Endothelial cell of umbilical vein (primary cell): ENCODE results near the gene RPLP1. TPM values are rescaled to one million over a fixed set of nuclear protein-coding genes. Genes with fewer than 3 reads are reported as not detected.

Source experiments
- Bru-seq: library from RNA; stranded (reverse); fragments of 400-500 nt; gene quantifications from one replicate; lab custom pipeline; 2021; lab: Mats Ljungman, UMichigan
- BruChase-seq, 2 experiments: library from RNA; stranded (reverse); fragments of 400-500 nt; gene quantifications; one replicate each; lab custom pipeline; 2021; lab: Mats Ljungman, UMichigan
- BruUV-seq: library from RNA; stranded (reverse); fragments of 400-500 nt; replicated peaks from 2 replicates; lab custom pipeline; 2021; lab: Mats Ljungman, UMichigan
- CTCF ChIA-PET: fragments of 300-600, 350-600 bp; sonication (Branson Sonifier 250); formaldehyde crosslinking; loops from one replicate; lab custom pipeline; 2021; ENCODE audit warnings: antibody characterized with exemption, inconsistent platforms; lab: Charles Lee
- POLR2A ChIA-PET: fragments of 300-600, 350-600 bp; sonication (Branson Sonifier 250); formaldehyde crosslinking; loops from one replicate; lab custom pipeline; 2021; ENCODE audit warnings: antibody characterized with exemption, inconsistent platforms; lab: Charles Lee
- DNase-seq: peaks from one replicate; pipeline ENCODE4 v3.0.0-alpha.2; 2011; ENCODE audit warnings: low read depth, low spot score
- FAIRE-seq: peaks from 2 replicates; lab custom pipeline; 2011; peaks lifted over from hg19 to GRCh38; lab: Jason Lieb, UNC
- H2AFZ ChIP-seq: 2 replicates; pipeline ENCODE4 v1.6.0; 2012; ENCODE audit warnings: low read depth, low read length, control low read depth, inconsistent platforms
- H3K27ac ChIP-seq: 2 replicates; pipeline ENCODE4 v1.5.1; 2011; ENCODE audit warnings: low read depth, mild to moderate bottlenecking, control low read depth, low read length, moderate library complexity; ENCODE audit not compliant: insufficient read depth
- H3K27me3 ChIP-seq, 2 experiments: 2 replicates each; pipeline versions ENCODE4 v1.6.0 to v1.6.1; 2011; ENCODE audit warnings: low read length in 2 of 2, mixed read lengths in 1 of 2; ENCODE audit not compliant: control insufficient read depth in 2 of 2, insufficient read depth in 2 of 2
- H3K36me3 ChIP-seq, 2 experiments: 2 replicates in 1 of 2; 3 replicates in 1 of 2; pipeline ENCODE4 v1.5.1; 2011; ENCODE audit warnings: low read length in 2 of 2, mild to moderate bottlenecking in 1 of 2, moderate library complexity in 1 of 2; ENCODE audit not compliant: control insufficient read depth in 2 of 2, insufficient read depth in 2 of 2; ENCODE audit errors: extremely low read depth in 1 of 2
- H3K4me1 ChIP-seq: 3 replicates; pipeline ENCODE4 v1.5.1; 2011; ENCODE audit warnings: mild to moderate bottlenecking, low read length; ENCODE audit not compliant: control insufficient read depth, insufficient read depth; ENCODE audit errors: extremely low read depth
- H3K4me2 ChIP-seq: 2 replicates; pipeline ENCODE4 v1.6.1; 2011; ENCODE audit warnings: low read length, control low read depth, mixed read lengths; ENCODE audit not compliant: insufficient read depth
- H3K4me3 ChIP-seq, 3 experiments: fragments of 200-600 bp in 1 of 3; sonication (generic), shearing (Covaris generic) in 1 of 3; replicated peaks in 1 of 3; 2 replicates each; pipeline ENCODE4 v1.5.1; 2011 to 2016; ENCODE audit warnings: control low read depth in 3 of 3, low read length in 3 of 3, mild to moderate bottlenecking in 2 of 3, inconsistent platforms in 1 of 3, low read depth in 1 of 3, moderate library complexity in 1 of 3; ENCODE audit not compliant: insufficient read depth in 1 of 3
- H3K79me2 ChIP-seq: 2 replicates; pipeline ENCODE4 v1.6.0; 2012; ENCODE audit warnings: low read length, inconsistent platforms; ENCODE audit not compliant: control insufficient read depth, insufficient read depth
- H3K9ac ChIP-seq: replicated peaks from 2 replicates; pipeline ENCODE3; 2011; ENCODE audit warnings: low read length, control low read depth; ENCODE audit not compliant: insufficient read depth; ENCODE audit errors: extremely low read depth
- H3K9me1 ChIP-seq: replicated peaks from 3 replicates; pipeline ENCODE4 v1.6.0; 2011; ENCODE audit warnings: mild to moderate bottlenecking, low read length; ENCODE audit not compliant: control insufficient read depth, insufficient read depth; ENCODE audit errors: extremely low read depth
- H3K9me3 ChIP-seq: replicated peaks from 2 replicates; pipeline ENCODE4 v1.5.1; 2012; ENCODE audit warnings: low read length, inconsistent platforms; ENCODE audit not compliant: control insufficient read depth, insufficient read depth
- H4K20me1 ChIP-seq: replicated peaks from 2 replicates; pipeline ENCODE3; 2011; ENCODE audit warnings: mild to moderate bottlenecking, low read length; ENCODE audit not compliant: control insufficient read depth, insufficient read depth; ENCODE audit errors: extremely low read depth
- CTCF ChIP-seq, 2 donors: IDR thresholded peaks; 1 replicate in 1 of 2; 2 replicates in 1 of 2; pipeline ENCODE4 v1.5.1; 2011; ENCODE audit warnings: low read length in 2 of 2, mild to moderate bottlenecking in 2 of 2, moderate library complexity in 2 of 2, control low read depth in 1 of 2, inconsistent platforms in 1 of 2, low read depth in 1 of 2; ENCODE audit not compliant: insufficient read depth in 1 of 2; ENCODE audit errors: extremely low read depth in 1 of 2
- EZH2 ChIP-seq: IDR thresholded peaks from 2 replicates; pipeline ENCODE4 v1.6.1; 2012; ENCODE audit warnings: borderline replicate concordance, low read depth, mild to moderate bottlenecking, moderate library complexity, low read length, inconsistent platforms; ENCODE audit not compliant: severe bottlenecking
- FOS ChIP-seq: IDR thresholded peaks from 2 replicates; pipeline ENCODE4 v1.6.1; 2011; ENCODE audit warnings: mild to moderate bottlenecking, low read length, moderate library complexity, borderline replicate concordance; ENCODE audit not compliant: insufficient read depth
- GATA2 ChIP-seq: IDR thresholded peaks from 2 replicates; pipeline ENCODE4 v1.7.0; 2011; ENCODE audit warnings: low read depth, mild to moderate bottlenecking, moderate library complexity, mixed read lengths, low read length; ENCODE audit not compliant: insufficient read length, insufficient read depth
- JUN ChIP-seq: IDR thresholded peaks from 2 replicates; pipeline ENCODE4 v1.6.1; 2011; ENCODE audit warnings: borderline replicate concordance, low read depth; ENCODE audit not compliant: insufficient read length, insufficient read depth
- MAX ChIP-seq: IDR thresholded peaks from 2 replicates; pipeline ENCODE4 v1.6.1; 2011; ENCODE audit not compliant: insufficient read depth, insufficient read length
- MYC ChIP-seq: IDR thresholded peaks from one replicate; pipeline ENCODE4 v1.6.1; 2011; ENCODE audit warnings: mild to moderate bottlenecking, low read depth, low read length
- POLR2A ChIP-seq: IDR thresholded peaks from 2 replicates; pipeline ENCODE4 v1.6.1; 2012; ENCODE audit warnings: low read depth, mild to moderate bottlenecking, control low read depth, low read length
- POLR2AphosphoS5 ChIP-seq: IDR thresholded peaks from 2 replicates; pipeline ENCODE4 v1.6.1; 2012; ENCODE audit warnings: low read depth, mild to moderate bottlenecking, control low read depth, low read length, moderate library complexity; ENCODE audit not compliant: insufficient read depth
- dilution Hi-C: fragments of 300-500 bp; cut with MboI; formaldehyde crosslinking; loops from one replicate; pipeline ENCODE4 v1.15.0; 2019; ENCODE audit warnings: low sequenced_read_pairs; ENCODE audit not compliant: extremely low pct_ligation_motif_present
- intact Hi-C: fragments of 100-400 bp; cut with micrococcal nuclease; formaldehyde crosslinking; loops from one replicate; pipeline ENCODE4 v1.10.0; 2022
- long read RNA-seq: library from polyadenylated mRNA; stranded (forward); transcript quantifications from one replicate; pipeline ENCODE4 v2.0.0, GENCODE V29; 2021
- polyA minus RNA-seq, 3 experiments: library from RNA; depleted of rRNA, polyadenylated mRNA; stranded (reverse); fragments of >200 nt; gene quantifications; 1 replicate in 1 of 3; 2 replicates in 2 of 3; pipeline ENCODE4 v1.2.3, GENCODE V29; 2011
- polyA plus RNA-seq, 4 experiments: library from polyadenylated mRNA; depleted of rRNA in 3 of 4; stranded (reverse) in 3 of 4; unstranded in 1 of 4; fragments of >200 nt; gene quantifications; 2 replicates each; pipeline versions ENCODE4 v1.2.1 to v1.2.3, GENCODE V29; 2011 to 2012; ENCODE audit warnings: missing spikeins in 1 of 4
- total RNA-seq: library from RNA; stranded (reverse); gene quantifications from 2 replicates; pipeline ENCODE4 v1.2.3, GENCODE V29; 2021

RPLP1 gene
- total RNA-seq: 1,595 and 1,603 TPM in 2 replicates
- polyA plus RNA-seq: 2,536 and 2,985 TPM in 2 replicates
- 1,451 and 1,565 TPM in 2 replicates for polyA plus RNA-seq (2011; cell fraction: cytosol; rRNA removed)
- 380 TPM in 2 replicates for polyA plus RNA-seq (2011; cell fraction: nucleus; rRNA removed)
- polyA plus RNA-seq (2012): 1,498 and 2,491 TPM in 2 replicates
- 467 and 555 TPM in 2 replicates for polyA minus RNA-seq
- polyA minus RNA-seq (2011; cell fraction: cytosol; rRNA and poly(A)+ RNA removed): 8,255 TPM
- 97.9 and 165 TPM in 2 replicates for polyA minus RNA-seq (2011; cell fraction: nucleus; rRNA and poly(A)+ RNA removed)
- percentile 100 among the genes with signal in this experiment for Bru-seq, nascent RNA
- percentile 100 among the genes with signal in this experiment for BruChase-seq, experiment 1, labeled RNA remaining after a 6-hour chase
- BruChase-seq, experiment 2, labeled RNA remaining after a 2-hour chase: percentile 100 among the genes with signal in this experiment
- long read RNA-seq, transcript RPLP1-201 (4 exons, 1,197 nt): major isoform, 3,850 of 3,990 reads
- long read RNA-seq, transcript RPLP1-202 (3 exons, 445 nt): minor isoform, 36 of 3,990 reads
- long read RNA-seq, transcript RPLP1-204 (3 exons, 940 nt): minor isoform, 12 of 3,990 reads
- long read RNA-seq, partial matches to known transcripts: 53 of 3,990 reads
- long read RNA-seq, other reads (novel, unspliced or antisense): 37 of 3,990 reads

GRCh38 chr15:69452692-69453521 lies at the start of gene RPLP1:
Gene RPLP1 (plus strand): TSS chr15:69452818. CDS start chr15:69452949, 131 bp downstream.
- peaks cover 9% of the 10 kb centered on the region for H4K20me1 ChIP-seq
- DNase-seq (peak; percentile 95), FAIRE-seq (peak; percentile 97)
- peaks cover 32% of the 10 kb centered on the region for H3K79me2 ChIP-seq
- peak within 1 kb of the TSS; percentile 51 for H2AFZ ChIP-seq
- peak within 1 kb of the TSS; percentile 78 for H3K27ac ChIP-seq
- dilution Hi-C loops (no loop called here), intact Hi-C loops (loop anchor here (1.0 kb wide), 2 partner anchors 9 to 39 kb away; partner anchors contain the start of gene KIF23)
- peaks cover 14 to 16% of the 10 kb centered on the region in 2 experiments for H3K36me3 ChIP-seq
- BruUV-seq: TSS peak; percentile 45
- TF ChIP-seq MAX: no peak
- TF ChIP-seq POLR2AphosphoS5: peak; percentile 100
- TF ChIP-seq POLR2A: peak; percentile 100
- no peak for TF ChIP-seq EZH2
- TF ChIP-seq MYC: peak; percentile 43
- no peak for TF ChIP-seq CTCF (IDR thresholded peaks at IDR 0.05; ENCODE audit: extremely low read depth in 1 of 2, insufficient read depth in 1 of 2, low read depth in 1 of 2, low read length in 2 of 2)
- TF ChIP-seq GATA2: no peak
- no peak for TF ChIP-seq FOS
- no peak for TF ChIP-seq JUN
- no peaks in the 10 kb centered on the region for H3K9me1 ChIP-seq
- CTCF ChIA-PET: interaction anchor here (0.7 to 4.3 kb wide), 4 partner anchors 10 to 38 kb away, joined by 4 to 30 read pairs (median 7); partner anchors contain the start of gene KIF23
- peaks cover 24% of the 10 kb centered on the region for H3K4me1 ChIP-seq
- H3K4me2 ChIP-seq: peak within 1 kb of the TSS; percentile 96
- H3K27me3 ChIP-seq: no peaks in the 10 kb centered on the region
- peak within 1 kb of the TSS; percentile 94 for H3K9ac ChIP-seq
- no peaks in the 10 kb centered on the region for H3K9me3 ChIP-seq
- POLR2A ChIA-PET: interaction anchor here (0.6 to 3.4 kb wide), 8 partner anchors 8 to 647 kb away, joined by 3 to 44 read pairs (median 6); partner anchors contain the start of gene KIF23
- H3K4me3 ChIP-seq: peak within 1 kb of the TSS; percentile 46 to 83 (median 78)
